Measurements from ENCODE around the gene PARD3.

DNA sequence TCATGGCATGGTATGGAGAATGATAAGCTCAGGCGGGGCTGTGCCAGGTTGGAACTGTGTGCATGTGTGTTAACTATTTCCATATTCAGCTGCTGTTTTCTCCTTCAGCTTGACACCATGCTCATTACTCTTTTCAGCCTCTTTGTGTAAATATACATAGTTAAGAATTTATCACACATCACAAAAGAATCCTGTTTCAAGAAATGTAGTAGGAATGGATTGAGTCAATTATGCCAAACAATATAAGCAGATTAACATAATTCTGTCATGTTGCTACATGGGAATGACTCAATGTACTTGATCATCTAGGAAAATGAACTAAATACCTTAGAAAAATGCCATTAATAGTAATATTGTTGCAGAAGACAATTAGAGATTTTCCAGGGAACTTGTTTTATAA, 687.4 kb downstream of the PARD3 start:
- no peak for TF ChIP-seq CTCF (IDR thresholded peaks at IDR 0.05)
- no peak for TF ChIP-seq EP300 (IDR thresholded peaks at IDR 0.05)
